ENCODE data around the gene SPATS2L. TPM values are rescaled to one million over a fixed set of nuclear protein-coding genes. Genes with fewer than 3 reads are reported as not detected.

Gene SPATS2L
- total RNA-seq, 1 donor from 2014 or later = 82.3 TPM

DNA sequence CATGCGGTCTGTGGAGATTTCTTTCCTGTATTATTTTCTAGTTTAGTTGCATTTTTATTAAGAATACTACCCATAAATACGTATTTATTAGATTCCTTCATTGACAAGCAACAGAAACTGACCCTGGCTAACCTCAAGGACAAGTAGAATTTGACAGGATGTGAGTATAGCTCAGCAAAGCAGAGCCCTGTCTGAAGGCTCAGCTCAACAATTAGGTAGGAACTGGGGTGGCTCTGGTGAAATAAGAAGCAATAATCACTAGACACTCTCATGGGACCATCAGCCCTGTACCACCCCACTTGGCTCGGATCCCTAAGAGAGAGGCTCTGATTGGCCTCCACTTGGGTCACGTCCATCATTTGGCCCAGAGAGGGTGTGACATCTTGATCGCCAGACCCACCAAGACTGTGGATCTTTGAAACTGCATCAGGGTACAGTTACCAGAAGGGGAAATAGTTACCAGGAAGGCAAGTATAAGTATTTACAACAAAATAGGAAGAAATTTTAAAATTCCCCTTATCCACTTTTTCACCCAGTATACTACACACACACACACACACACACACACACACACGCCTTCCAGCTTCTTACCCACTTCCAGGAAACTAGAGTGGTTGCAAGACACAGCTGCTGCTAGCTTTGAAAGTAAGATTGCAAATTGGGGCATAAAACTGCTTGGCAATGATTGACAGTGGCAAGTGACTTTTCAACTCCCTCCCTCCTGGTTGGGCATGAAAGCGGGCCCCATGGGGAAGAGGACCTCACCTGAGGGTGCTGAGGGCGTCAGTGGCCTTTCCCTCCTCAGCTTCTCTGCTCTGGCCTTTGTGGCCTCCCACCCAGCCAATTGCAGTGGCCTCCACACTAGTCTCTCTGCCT lies 161.6 kb downstream of the SPATS2L start:
- intact Hi-C loops (cut with DNase I) = no loop called here
- DNase-seq (ENCODE audit: low spot score) = no peak
- no peak for ATAC-seq

- intact Hi-C loops (cut with DNase I) = no loop called here
- DNase-seq (ENCODE audit: low spot score) (peak; percentile 74), ATAC-seq (peak; percentile 65)
These were observed 163.3 kb downstream of the SPATS2L start for GRCh38 chr2:200469708-200470211.

DNA sequence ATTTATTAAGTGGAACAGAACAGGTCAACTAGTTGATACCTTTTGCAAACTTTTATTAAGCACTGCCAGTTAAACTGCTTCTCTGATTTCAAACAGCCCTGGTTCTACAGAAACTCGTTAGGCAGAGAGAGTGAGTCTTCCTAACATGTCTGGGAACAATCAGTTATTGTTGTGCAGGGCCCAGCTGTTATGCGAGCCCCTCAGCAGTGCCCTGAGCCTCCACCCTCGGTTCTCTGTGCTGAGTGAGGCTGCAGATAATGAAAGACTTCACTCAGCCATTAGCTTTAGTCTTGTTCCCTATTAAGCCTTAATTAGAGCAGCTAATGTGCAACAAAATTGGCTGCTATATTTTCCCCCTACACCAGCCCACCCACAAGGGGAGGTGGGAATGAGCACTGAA lies 163.7 kb downstream of the SPATS2L start:
- no peak for DNase-seq (ENCODE audit: low spot score)
- intact Hi-C loops (cut with DNase I) = no loop called here
- peak; percentile 63 for ATAC-seq

DNA sequence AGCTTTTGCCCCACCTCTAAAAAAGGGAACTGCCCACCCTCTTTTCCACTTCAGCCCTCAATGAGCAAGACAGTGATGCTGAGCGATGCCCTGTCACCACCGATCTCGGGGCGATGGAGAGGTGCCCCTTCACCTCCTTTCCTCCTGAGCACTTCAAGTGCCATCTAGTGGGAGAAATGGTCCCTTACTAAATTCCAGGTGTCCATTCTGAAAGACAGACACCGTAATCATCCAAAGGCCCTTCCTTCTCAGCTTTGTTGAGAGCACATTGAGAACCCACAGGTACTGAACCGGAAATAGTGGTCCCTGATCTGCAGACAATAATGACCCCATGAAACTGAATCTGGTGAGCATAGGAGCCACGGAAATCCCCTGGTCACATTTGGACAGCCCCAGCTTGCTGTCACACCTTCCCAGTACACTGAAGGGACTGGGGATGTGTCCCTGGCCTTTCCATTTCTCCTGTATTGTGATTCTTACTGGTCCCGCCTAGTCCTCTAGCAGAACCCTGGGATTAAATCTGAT lies 164.9 kb downstream of the SPATS2L start:
- intact Hi-C loops (cut with DNase I) = no loop called here
- no peak for ATAC-seq
- no peak for DNase-seq (ENCODE audit: low spot score)

GRCh38 chr2:200471928-200472645 lies 165.6 kb downstream of the SPATS2L start:
- DNase-seq (ENCODE audit: low spot score) (no peak), ATAC-seq (no peak)
- intact Hi-C loops (cut with DNase I) = no loop called here

- DNase-seq (ENCODE audit: low spot score) = no peak
- intact Hi-C loops (cut with DNase I) = no loop called here
- no peak for ATAC-seq
These were observed 166.5 kb downstream of the SPATS2L start for GRCh38 chr2:200472853-200473464.

GRCh38 chr2:200475795-200476194 lies 169.3 kb downstream of the SPATS2L start:
- ATAC-seq (no peak), DNase-seq (ENCODE audit: low spot score) (no peak)
- intact Hi-C loops (cut with DNase I) = no loop called here

GRCh38 chr2:200476836-200477235 lies 170.3 kb downstream of the SPATS2L start:
- ATAC-seq (no peak), DNase-seq (ENCODE audit: low spot score) (no peak)
- intact Hi-C loops (cut with DNase I) = no loop called here

GRCh38 chr2:200477667-200478131 lies 171.2 kb downstream of the SPATS2L start:
- intact Hi-C loops (cut with DNase I) = no loop called here
- peak; percentile 80 for DNase-seq (ENCODE audit: low spot score)
- peak; percentile 92 for ATAC-seq

GRCh38 chr2:200479692-200480265 lies 173.3 kb downstream of the SPATS2L start:
- no peak for DNase-seq (ENCODE audit: low spot score)
- intact Hi-C loops (cut with DNase I) = loop anchor here (5.0 kb wide), 1 partner anchor 497 kb away; no protein-coding TSS in a partner anchor
- peak; percentile 80 for ATAC-seq

- intact Hi-C loops (cut with DNase I) = loop anchor here (5.0 kb wide), 1 partner anchor 500 kb away; no protein-coding TSS in a partner anchor
- DNase-seq (ENCODE audit: low spot score) (no peak), ATAC-seq (no peak)
These were observed 175.7 kb downstream of the SPATS2L start for GRCh38 chr2:200482194-200482593.

DNA sequence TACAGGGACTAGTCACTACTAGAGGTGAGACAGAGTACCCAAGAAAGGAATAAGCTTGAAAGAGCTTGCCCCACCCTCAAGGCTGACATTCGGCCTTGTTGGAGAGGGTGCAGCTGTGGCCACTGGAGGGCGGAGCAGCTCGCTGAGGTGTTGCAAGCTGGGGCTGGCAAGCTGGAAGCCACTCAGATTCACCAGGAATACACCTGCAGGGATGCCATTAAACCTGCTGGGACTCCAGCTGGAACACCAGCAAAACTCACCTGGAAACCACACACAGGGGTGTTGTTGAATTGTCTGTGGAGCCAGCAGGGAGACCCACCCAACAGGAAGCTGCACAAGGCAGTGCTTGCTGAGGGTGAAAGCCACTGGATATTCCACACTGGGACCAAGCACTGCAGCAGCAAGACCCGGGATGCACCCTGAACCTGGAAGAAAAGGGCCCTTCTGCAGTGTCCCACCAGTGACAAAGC lies 177.3 kb downstream of the SPATS2L start:
- DNase-seq (ENCODE audit: low spot score) = no peak
- no peak for ATAC-seq
- intact Hi-C loops (cut with DNase I) = loop anchor here (5.0 kb wide), 1 partner anchor 501 kb away; no protein-coding TSS in a partner anchor

DNA sequence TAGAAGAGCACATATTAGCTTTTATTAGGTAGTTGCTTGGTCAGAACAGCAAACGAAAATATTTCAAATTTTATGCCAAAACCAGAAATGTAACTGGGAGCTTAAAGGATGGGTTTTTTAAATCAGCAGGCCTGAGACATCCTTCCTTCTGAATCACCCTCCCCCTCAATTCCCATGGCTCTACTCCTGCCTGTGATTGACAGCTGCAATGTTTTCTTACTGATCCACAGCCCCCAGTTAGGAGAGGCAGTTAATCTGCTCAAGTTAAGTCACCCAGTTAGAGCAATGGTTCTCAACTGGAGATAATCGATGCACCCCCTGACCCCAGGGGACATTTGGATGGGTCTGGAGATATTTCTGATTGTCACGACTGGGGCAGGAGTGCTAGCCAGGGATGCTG lies 178.4 kb downstream of the SPATS2L start:
- DNase-seq (ENCODE audit: low spot score) (no peak), ATAC-seq (no peak)
- intact Hi-C loops (cut with DNase I) = loop anchor here (5.0 kb wide), 1 partner anchor 503 kb away; no protein-coding TSS in a partner anchor

GRCh38 chr2:200486529-200486928 lies 180.0 kb downstream of the SPATS2L start:
- ATAC-seq (no peak), DNase-seq (ENCODE audit: low spot score) (no peak)
- intact Hi-C loops (cut with DNase I) = no loop called here

GRCh38 chr2:200488169-200488568 lies 181.7 kb downstream of the SPATS2L start:
- DNase-seq (ENCODE audit: low spot score) = no peak
- intact Hi-C loops (cut with DNase I) = no loop called here
- no peak for ATAC-seq

DNA sequence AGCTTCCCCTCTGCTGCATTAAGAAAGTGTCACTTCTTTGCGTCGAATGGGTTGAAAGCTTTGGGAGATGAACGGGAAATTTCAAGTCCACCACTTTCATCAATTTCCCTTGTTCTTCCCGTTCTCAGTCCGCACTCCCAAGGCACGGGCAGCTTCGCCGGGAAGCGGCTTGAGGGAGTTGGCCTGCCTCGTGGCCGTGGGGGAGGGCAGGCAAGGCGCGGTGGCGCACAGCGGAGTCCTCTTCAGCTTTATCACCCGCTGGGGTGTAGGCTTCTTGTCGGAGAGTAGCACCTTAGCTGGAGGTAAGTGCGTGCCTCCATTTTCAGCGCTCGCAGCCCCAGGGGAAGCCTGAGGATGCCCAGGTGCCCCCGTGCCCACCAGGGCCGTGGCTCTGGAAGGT lies 183.5 kb downstream of the SPATS2L start:
- no peak for DNase-seq (ENCODE audit: low spot score)
- no peak for ATAC-seq
- intact Hi-C loops (cut with DNase I) = no loop called here

DNA sequence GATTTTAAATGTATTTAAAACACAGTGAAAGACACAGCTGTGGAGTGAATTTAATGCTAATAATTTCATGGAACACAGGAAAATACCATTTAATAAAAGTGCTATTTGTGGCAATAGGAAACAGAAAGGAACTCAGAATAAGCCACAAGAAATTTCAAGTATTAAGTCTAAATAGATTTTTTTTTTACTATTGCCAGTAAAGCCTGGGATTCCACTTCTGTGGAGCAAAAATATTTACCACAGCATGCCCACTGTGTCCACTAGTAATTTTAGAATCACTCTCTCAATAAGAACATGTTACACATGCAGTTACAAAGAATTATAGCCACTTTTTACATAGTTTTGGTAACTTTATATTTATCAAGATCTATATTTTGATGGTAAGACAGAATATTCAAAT lies 186.2 kb downstream of the SPATS2L start:
- ATAC-seq (no peak), DNase-seq (ENCODE audit: low spot score) (no peak)
- intact Hi-C loops (cut with DNase I) = no loop called here

- intact Hi-C loops (cut with DNase I) = no loop called here
- DNase-seq (ENCODE audit: low spot score) = no peak
- no peak for ATAC-seq
These were observed 187.6 kb downstream of the SPATS2L start for GRCh38 chr2:200494048-200494447.

- DNase-seq (ENCODE audit: low spot score) = no peak
- intact Hi-C loops (cut with DNase I) = no loop called here
- ATAC-seq = no peak
These were observed 190.2 kb downstream of the SPATS2L start for GRCh38 chr2:200496696-200497095.
